Daoy (cell line): ENCODE data around the gene DNAJC22. TPM values are rescaled to one million over a fixed set of nuclear protein-coding genes. Genes with fewer than 3 reads are reported as not detected.

Source experiments
- DNase-seq: peaks from one replicate; pipeline ENCODE4 v3.0.0-alpha.2; 2015; ENCODE audit warnings: low read depth
- total RNA-seq: library from RNA; depleted of rRNA; stranded (reverse); fragments of >200 nt; shearing (Covaris generic); gene quantifications from 2 replicates; pipeline ENCODE4 v1.2.3, GENCODE V29; 2014

DNAJC22 gene
- total RNA-seq, 1 experiment from 2014 or later: 2.7 TPM

DNA sequence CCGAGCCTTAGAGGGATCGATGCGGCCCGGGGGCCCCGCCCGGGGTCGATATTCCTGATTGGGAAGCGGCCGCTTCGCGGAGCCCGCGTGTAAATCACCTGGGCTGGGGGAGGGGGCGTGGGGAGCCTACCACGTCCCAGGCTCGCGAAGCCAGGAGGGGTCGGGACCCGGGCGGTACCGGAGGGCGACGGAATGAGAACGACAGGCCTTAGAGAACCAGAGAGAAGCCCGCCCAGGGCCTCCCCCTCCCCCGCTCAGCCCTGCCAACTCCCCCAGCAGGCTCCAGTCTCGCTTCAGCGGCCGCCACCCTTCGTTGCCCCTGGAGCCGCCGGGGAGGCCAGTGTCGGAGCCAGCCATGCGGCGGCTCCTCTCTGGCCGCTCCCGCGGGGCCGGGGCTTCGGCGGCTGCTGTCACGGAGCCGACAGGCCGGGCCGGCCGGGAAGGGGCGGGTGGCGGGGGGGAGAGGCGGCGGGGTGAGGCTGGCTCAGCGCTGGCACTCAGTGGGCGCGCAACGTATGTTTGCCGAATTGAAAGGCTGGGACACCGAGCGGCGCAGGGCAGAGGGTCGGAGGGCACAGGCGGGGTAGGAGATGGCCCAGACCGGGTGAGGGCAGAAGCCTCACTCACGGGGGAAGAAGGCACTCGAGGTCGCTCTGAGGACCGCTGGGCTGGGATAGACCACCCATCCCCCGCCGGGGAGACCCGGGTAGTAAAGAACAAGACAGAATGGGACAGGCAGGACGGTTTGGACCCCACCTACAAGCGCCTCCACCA, 1.4 kb upstream of the DNAJC22 start:
- peak; percentile 59 for DNase-seq

DNA sequence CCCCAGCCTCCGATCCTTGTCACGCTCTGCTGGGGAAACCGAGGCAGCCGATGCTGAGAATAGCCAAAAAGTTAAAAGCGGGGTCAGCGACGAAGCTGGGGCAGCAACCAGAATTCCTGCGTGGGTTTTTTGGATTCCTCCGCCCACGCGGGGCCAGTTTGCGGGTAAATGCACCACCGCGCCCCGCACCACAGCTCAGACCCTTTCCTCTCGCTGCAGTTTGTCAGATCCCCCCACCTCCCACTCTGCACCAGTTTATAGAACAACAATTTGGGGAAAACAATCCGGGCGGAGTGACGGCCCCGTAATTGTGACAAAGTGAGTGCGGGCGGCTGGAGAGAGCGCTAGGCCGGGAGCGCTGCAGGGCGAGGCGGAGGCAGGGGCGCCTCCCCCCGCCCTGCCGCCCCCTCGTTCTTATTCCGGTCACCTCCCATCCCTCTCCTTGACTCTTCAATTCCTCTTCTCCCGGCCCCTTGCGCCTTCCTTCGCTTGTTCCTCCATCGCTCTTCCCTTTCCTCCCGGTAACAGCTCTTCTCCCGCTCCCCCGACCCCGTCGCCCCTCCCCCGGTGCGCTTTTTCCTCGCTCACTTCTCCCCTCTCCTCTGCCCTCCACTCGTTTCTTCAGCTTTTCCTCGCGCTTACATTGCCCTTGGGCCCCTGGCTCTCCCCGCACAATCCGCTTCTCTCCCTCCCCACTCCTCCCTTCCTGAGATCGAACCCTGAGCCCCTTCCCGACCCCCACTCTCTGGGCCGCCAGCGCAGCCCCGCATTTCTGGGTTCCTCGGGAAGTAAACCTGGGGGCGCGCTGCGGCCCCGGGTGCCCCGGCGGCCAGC, 646 bp upstream of the DNAJC22 start:
- no peak for DNase-seq

DNA sequence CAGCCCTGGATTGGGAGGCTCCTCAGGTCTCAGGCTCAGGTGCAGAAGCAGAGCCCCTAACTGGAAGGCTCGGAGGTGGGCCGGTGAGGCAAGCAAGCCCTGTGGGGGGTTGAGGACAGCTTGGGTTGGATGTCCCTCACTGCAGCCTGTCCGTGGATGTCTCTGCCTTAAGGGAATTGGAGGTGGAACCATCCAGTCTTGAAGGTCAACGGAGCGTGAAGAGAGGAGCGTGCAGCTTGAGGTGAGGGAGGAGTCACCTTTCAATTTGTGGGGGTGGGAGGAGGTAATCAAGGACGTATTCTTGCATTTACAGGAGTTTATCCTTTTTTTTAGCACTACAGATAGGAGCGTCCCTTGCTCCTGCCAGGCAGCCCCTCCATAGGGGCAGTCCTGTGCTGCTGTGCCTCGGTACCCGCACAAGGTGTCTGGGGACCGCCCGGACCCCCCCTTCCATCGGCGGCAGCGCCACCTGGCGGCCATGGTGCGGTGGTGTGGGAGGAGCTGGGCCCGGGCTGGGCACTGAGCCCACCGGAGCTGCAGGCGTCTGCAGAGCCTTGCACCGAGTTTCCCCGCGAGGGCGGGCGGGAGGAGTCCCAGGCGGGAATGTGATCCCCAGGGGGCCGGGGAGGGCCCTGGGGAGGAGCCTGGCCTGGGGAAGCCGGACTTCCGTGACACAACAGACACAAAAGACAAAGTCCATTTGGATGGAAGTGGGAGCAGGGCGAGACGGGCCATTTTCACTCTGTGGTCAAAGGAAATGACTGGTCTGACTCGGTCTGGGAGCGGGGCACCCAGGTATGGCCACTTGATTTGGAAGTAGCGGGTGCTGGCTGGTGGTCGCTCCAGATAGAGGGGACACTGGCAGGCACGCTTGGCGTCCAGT, 864 bp downstream of the DNAJC22 start:
- DNase-seq: peak; percentile 91

DNA sequence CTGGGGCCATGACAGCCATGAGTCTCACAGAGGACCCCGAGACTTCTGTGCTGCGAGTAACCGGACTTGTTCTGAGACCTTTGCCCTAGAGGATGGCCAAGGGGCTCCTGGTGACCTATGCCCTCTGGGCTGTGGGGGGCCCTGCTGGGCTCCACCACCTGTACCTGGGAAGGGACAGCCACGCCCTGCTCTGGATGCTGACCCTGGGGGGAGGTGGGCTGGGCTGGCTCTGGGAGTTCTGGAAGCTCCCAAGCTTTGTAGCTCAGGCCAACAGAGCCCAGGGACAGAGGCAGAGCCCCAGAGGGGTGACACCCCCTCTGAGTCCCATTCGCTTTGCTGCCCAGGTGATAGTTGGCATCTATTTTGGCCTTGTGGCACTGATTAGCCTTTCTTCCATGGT, 2.1 kb downstream of the DNAJC22 start:
- DNase-seq: no peak

DNA sequence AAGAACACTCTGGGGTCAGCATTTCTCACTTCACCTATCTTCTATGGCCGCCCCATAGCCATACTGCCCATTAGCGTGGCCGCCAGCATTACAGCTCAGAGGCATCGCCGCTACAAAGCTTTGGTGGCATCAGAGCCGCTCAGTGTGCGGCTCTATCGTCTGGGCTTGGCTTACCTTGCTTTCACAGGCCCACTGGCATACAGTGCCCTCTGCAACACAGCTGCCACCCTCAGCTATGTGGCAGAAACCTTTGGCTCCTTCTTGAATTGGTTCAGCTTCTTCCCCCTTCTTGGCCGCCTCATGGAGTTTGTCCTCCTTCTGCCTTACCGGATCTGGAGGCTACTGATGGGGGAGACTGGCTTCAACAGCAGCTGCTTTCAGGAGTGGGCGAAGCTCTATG, 2.6 kb downstream of the DNAJC22 start:
- no peak for DNase-seq

DNA sequence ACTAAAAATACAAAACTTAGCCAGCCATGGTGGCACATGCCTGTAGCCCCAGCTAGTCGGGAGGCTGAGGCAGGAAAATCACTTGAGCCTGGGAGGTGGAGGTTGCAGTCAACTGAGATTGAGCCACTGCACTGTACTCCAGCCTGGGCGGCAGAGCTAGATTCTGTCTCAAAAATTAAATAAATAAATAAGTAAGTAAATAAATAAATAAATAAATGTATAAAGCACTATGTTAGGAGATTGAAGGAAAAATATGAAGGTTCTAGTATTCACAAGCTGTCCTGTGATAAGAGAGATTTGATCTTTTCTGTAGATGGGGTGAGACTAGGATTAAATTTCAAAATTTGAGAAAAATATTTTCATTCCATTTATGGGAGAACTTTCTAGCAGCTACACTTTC, 5.7 kb downstream of the DNAJC22 start:
- no peak for DNase-seq

DNA sequence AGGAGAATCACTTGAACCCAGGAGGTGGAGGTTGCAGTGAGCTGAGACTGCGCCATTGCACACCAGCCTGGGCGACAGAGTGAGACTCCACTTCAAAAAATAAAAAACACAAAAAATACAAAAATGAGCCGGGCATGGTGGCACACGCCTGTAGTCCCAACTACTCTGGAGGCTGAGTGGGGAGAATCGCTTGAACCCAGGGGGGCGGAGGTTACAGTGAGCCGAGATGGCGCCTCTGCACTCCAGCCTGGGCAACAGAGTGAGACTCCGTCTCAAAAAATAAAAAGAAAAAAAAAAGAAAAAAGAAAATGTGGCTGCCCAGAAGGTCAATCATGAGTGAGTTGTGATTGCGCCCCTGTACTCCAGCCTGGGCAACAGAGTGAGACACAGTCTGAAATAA, 9.2 kb downstream of the DNAJC22 start:
- DNase-seq: no peak

DNA sequence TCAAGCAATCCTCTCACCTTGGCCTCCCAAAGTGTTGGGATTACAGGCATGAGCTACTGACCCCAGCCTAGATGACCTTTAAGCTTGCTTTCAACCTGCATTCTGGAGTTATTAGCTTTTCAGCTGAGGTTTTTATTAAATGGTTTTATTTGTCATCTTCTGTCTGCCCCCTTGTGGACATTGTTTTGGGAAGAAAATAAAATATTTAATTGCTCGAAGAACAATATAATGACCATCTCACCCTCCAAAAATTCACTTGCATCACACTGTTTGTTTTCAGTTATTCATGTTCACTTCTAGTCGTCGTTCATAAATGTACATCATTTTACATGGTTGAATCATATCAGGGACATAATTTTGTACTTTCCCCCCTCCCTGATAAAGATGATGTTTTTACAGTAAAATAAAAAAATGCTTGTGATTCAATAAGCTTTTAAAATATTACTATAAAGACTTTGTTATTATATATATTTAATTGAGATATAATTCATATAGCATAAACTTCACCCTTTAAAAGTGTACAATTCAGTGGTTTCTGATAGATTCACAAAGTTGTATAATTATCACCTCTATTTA, 10.5 kb downstream of the DNAJC22 start:
- no peak for DNase-seq

DNA sequence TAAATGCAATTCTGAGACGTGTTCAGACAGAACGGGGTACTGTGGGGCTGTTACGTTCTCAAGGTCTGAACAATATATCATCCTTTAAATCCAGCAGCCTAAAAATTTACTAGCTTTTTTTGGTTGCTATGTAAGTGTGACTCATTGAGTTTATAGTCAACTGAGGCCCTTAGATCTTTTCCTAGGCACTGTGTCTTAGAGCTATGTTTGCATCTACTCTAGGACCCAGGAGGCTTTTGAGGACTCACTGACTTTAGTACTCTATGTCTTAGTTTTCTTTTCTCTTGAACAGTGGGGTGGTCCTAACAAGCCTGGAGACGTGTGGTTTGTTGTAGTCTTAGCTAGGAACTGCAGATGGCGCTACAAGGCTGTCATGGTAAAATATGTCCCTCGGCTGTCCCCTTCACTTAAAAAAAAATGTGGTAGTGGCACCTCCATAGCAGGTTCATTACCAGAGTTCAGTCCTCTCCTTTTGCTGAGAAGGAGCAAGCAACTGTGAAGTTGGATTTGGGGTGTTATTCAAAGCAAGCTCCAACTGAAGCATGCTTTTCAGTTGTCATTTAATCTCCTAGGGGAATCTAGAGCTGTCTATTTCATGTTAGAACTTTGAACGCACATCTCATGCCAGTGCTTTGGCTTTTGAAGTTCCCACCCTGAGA, 11.9 kb downstream of the DNAJC22 start:
- peak; percentile 70 for DNase-seq

DNA sequence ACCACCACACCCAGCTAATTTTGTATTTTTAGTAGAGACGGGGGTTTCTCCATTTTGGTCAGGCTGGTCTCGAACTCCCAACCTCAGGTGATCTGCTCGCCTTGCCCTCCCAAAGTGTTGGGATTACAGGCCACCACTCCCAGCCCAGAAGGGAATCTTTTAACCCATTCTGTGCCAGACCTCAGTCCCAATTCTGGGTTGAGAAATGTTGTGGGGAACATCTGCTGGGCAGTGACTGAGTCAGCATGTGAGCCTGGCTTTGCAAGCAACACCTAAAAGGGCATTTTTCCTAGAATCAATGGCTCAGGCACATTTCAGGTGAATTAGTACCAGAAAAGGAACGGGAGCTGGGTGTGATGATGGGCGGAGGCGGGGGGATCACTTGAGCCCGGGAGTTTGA, 13.0 kb downstream of the DNAJC22 start:
- DNase-seq: no peak

DNA sequence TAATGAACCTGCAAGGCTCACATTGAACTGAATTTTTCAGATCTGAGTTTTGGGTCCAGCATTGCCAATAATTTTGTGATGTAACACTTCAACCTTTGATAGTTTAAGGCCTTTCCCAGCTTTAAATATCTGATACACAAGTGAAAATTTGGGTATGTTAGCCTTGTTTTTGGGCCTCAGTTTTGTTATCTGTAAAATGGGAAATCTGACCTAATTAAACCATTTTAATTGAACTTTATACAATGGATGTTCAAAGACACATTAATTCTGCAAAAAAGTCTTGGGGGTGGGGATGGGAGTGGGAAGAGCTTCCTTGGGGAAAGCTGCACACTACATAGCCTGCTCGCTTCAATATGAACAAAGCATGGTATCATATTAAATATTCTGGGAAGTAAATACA, 15.4 kb downstream of the DNAJC22 start:
- no peak for DNase-seq

DNA sequence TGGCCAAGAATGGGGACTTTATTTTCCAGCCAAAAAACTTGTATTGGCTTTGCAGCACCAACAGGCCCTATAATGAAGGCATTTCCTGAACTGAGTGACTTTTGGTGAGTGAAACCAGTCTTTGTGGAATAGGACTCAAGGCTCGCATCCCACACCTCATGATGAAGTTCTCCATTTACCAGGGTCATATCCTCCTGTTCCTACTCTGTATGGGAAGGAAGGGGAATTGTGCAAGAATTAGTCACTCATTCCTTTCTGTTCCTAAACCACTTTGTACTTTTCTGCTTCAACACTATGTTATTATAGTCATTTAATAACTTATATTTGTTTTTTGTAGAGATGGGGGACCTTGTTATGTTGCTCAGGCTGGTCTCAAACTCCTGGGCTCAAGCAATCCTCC, 18.3 kb downstream of the DNAJC22 start:
- DNase-seq: peak; percentile 60

DNA sequence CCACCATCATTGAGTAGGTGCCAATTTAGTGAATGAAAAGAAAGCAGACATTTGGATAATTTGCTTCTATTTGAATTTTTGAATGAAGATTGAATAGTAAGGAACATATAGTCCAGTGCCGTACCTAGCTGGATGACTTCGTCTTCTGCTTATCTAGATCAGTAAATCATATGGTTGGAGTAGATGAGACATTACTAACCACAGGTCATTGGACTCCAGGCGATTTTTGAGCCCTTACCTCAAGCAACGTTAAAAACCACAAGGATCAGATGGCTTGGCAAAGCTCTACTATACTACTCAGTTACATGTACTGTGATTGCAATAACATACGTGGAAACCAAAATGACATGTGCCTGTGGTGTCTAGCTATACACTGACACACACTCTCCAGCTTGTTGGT, 18.9 kb downstream of the DNAJC22 start:
- peak; percentile 80 for DNase-seq

DNA sequence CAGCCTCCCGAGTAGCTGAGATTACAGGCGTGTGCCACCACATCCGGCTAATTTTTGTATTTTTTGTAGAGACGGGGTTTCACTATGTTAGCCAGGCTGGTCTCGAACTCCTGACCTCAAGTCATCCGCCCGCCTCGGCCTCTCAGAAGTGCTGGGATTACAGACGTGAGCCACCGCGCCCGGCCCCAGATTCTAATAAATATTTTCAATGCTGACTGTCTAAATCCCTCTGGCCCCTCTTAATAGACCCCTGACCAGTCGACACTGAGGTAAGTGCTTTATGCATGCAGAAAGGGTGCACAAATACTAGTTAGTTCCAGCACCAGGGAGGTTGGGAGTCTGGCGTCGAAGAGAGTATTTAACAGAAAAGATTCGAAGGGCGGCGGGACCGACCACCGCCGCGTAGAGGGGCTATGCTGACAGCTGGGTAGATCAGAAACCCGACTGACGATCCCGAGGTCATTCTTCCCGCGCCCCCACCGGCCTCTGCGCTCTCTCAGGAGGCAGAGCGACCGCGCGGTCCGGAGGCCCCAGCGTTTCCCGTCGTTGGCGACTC, 19.5 kb downstream of the DNAJC22 start:
- no peak for DNase-seq

DNA sequence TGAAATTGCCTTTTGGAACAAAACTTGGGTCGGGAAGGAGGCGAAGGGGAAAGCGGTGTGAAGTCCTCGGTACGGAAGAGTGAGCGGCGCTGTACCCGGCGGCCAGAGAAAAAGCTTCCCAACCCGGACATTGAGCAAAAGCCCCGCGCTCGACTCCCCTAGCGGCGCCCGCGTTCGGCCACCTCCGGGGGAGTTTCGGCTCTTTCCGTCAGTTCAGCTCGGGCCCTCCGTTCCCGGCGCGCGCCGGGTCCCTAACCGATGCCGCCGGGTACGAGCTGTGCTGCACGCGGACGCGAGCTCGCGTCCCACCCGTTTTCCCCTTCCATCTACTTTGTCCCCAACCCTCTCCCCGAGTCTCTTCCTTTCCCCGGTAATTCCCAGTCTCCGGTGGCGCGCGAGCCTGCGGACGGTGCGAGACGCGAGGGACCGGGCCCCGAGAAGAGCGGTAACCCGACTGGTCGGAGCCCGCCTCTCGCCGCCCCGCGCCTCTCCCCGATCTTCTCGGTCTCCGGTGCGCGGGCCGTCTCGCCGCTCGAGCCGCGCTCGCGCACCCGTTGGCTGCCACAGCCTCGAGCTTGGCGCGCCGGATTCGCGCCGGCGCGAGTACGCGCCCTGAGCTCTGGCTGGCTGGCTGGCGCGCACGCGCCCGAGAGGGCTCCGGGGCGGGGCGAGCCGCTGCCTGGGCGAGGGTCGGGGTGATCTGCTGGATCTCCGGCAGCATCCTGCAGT, 20.1 kb downstream of the DNAJC22 start:
- peak; percentile 98 for DNase-seq

DNA sequence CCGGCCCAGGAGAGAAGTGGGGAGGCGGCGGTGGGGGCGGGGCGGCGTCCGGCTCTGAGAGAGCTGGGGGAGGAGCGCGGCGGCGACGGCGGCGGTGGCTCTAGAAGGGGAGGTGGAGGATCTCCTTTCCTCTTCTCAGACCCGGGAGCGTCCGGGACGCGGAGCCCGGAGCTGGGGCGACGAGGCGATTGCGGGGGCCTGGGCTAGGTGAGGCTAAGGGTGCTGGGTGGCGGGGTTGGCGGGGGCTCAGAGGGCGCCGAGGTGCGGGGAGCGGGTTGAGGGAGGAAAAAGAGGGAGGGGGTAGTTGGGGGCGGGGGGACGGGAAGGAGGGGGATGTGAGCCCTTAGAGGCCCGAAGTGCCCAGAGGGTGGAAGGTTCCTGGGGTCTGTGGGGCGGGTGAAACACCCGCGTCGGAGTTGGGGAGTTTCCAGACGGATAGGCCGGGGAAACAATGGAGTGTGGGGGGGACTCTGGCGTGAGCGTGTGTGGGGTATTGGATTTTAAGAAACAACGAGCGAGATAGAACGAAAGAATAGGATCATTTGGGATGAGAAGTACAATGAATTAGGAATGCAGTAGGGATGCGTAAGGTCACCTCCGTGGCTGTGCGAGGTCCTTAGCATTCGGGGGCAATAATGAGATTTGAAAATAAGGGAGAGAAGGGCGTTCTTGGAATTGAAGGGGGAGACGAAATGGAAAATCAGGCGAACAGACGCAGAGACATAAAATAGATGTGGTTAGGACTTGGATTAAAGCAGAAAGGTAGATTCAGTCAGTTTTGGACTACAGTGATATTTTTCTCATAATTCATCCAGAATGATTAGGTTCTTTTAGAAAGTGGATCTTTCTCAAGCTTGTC, 20.9 kb downstream of the DNAJC22 start, which contains the start of gene SPATS2:
Gene SPATS2 (plus strand): TSS at position 82 of the 859 bp plus-strand sequence. CDS start 93,551 bp downstream, outside the sequence.
- peak; percentile 43 for DNase-seq

DNA sequence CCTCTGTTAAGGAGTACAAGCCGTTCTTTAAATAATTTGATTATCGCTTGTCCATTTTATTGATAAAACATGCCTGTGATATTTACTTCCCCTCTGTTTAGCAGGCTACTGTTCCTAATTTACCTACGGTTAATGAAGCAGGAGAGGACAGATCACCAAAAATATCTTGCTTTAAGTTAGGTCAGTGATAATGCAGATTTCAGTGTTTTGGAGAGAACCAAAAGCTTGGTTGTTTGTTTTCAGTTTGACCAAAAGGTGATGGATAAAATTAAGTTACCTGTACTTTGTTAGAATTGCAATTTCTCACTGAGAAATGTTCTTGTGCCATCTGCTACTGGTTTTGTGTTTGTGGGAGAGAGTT, 21.5 kb downstream of the DNAJC22 start:
- DNase-seq: no peak

DNA sequence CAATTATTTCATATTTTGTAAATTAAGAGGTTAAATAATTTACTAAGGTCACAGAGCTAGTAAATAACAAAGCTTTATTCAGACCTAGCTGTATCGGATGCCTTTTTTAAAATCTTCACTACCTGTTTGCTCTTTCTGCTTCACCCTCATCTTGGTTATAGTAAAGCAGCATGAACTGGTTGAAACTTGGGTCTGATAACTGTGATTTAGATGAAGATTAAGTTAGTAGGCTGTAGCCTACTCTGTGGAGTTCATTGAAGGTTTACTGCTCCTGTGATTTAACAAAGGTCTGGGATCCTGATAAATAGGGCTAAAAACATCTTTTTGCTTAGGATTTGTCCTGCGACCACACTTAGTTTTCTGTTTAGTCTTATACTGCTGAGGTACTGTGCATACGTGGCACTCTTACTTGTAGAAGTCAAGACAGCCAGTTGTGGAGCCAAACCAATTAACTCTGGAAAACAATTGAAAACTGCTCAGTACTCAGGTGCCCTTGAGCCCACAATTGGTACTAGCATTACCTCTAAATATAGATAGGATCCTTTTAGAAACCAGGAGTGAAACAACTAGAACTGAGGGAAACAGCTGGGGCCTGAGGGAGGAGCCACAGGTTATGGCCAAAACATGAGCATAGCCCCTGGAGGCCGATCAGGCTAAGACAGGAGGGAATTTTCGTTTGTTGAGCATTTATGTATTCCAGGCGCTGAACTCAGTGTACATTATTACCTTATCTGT, 22.9 kb downstream of the DNAJC22 start:
- DNase-seq: peak; percentile 51
